HG03060 (cell line): ENCODE data around the gene CD38.
"Not testable (repeated sequence)": the region's sequence is repeated elsewhere in the genome, so short reads cannot be mapped to it uniquely, and the experiment has no call there.

Experiments
- ATAC-seq: cut with Tn5 transposase; IDR thresholded peaks from one replicate; pipeline ENCODE4 v1.9.1; 2021; ENCODE audit warnings: low read depth, moderate number of reproducible peaks; ENCODE audit not compliant: unreplicated experiment

CD38 gene

DNA sequence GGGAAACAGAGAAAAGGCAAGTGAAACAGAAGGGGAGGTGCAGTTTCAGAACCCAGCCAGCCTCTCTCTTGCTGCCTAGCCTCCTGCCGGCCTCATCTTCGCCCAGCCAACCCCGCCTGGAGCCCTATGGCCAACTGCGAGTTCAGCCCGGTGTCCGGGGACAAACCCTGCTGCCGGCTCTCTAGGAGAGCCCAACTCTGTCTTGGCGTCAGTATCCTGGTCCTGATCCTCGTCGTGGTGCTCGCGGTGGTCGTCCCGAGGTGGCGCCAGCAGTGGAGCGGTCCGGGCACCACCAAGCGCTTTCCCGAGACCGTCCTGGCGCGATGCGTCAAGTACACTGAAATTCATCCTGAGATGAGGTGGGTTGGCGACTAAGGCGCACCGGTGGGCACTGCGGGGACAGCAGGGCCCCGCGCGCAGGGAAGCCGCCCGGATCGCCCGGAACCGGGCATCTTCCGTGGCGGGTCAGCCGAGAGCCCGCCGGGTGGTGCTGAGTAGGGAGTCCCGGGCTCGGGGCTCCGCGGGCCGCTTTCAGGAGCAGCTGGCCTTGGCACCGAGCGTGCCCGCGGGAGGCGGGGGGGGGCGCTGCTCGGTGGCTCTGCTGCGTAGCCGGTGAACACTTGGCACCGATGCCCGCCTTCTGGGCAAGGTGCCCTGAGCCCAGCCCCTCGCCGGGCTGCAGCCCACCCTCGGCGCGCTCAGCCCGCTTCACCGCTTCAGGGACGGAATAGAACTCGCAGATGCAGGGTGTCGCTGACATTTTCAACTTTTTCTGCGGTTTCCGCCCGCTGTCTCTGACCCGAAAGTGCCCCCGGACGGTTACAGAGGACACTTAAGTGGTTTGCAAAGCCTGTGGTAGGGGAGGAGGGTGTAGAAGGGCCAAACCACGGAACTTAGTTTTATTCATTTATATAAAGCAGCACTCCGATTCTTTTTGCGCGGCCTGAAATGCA is at the start of gene CD38:
CD38 (plus strand) TSS at position 40 of the 953 bp plus-strand sequence; CDS start at position 127, 87 bp downstream.
- ATAC-seq: peak; percentile 41

DNA sequence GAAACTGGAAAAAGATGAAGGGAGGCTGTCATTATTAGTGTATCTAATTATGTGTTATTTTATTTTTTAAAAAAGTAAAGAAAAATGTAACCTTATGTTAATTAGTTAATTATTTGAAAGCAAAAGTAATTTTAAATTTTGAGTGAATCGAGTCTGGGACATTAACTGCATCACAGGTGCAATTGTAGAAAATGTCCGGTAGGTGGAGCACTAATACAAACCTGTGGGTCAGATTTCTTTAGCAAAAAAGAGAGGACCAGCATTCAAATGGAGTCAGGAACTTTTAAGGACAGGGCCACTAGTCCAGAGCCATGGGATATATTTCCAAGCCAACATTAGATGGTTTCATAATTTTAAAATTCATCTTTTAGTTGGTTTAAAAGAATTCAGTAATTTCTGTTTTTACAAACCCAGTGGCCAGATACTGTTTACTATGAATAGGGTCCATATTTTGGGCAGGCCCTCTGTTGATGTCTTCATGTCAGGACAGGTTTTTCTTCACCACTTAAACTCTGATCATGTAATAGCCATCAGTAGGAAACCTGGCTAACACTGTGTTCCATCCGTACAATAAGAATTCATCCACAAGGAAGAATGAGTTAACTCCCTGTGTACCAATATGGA is 48.1 kb upstream of the CD38 start:
- ATAC-seq: no peak

DNA sequence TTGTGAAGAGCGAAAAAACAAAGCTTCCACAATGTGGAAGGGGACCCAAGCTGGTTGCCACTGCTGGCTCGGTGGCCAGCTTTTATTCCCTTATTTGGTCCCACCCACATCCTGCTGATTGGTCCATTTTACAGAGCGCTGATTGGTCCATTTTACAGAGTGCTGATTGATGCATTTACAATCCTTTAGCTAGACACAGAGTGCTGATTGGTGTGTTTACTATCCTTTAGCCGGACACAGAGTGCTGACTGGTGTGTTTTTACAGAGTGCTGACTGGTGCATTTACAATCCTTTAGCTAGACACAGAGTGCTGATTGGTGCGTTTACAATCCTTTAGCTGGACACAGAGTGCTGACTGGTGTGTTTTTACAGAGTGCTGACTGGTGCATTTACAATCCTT is 45.1 kb upstream of the CD38 start:
- ATAC-seq: not testable (repeated sequence)

GRCh38 chr4:15735536-15735935 is 42.6 kb upstream of the CD38 start:
- ATAC-seq: no peak

DNA sequence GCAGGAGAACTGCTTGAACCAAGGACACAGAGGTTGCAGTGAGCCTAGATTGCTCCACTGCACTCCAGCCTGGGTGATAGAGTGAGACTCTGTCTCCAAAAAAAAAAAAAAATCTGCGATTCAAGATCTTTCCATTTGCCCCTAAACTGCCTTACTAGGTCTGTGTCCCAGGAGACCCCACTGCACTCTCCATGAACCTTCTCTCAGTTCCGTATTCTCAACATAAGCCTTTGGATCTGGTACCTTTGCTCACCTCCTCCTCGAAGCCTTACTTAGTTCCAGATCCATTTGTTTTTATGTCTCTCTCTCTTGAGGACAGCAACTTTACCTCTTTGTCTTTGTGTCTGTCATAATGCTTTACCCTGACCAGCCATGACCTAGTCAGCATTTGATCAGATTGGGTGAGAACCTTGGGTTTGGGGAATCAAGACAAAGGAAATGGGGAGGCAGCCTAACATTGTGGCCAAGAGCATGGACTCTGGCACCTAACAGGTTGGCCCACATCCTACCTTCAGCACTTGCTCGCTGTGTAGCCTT is 41.5 kb upstream of the CD38 start:
- ATAC-seq: no peak

DNA sequence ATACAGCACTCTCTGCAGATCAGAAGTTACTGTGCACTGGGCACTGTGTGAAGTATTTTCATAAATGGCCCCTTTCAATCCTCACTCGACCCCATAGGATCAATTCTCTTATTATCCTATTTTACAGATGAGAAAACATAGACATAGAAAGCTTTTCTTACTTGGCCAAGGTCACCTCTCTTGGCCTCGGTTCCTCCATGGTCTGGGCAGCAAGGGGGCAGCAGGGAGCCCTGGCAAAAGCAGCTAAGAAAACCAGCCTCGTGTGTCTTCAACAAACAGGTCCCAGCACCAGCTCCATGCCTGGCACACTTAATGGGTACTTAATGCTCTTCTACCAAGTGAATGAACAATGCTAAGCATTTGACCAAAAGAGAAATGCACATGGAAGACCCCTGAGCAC is 40.9 kb upstream of the CD38 start:
- no peak for ATAC-seq

DNA sequence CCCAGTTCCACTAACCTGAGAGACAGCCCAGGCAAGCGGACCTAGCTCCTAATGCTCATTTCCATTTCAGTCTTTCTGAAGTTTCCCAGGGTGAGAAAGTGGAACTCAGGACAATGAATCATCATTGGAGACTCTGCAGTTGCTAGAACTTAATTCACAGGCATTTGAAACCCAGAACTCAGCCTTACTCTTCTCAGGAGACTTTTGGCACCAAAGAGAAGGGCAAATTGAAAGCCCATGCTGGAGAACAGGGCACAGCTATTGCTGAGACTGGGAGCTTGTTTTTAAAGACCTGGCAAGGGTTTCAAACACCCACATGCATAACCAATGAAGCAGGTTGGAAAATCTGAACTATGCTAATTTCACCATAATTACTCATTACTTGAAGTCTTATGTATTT is 39.3 kb upstream of the CD38 start:
- ATAC-seq: no peak

DNA sequence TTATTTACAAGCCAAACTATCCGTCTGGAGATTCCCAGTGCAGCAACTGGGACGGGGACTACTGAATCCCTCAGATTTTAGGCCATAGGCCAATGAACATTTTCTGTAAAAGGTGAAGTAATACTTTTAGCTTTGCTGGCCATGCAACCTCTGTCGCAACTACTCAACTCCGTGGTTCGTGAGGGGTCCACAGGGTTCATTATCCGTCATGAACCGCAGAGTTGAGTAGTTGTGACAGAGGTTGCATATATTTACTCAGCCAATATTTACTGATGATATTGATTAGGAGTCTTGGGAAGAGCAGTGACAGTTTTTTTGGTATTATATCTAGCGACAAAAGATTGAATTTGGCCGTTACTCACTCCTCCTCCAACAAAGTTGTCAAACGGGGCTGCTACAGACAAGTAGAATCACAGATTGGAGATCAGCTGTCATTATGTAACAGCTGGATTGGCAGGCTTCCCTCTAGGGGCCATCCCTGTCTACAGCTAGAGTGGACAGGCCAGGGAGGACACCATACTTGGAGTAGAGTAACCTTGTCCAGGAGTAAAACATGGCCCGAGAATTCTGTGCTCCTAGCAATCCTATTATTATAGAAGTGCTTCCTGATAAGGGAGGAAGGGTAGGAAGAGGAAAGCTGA is 37.2 kb upstream of the CD38 start:
- ATAC-seq: no peak

DNA sequence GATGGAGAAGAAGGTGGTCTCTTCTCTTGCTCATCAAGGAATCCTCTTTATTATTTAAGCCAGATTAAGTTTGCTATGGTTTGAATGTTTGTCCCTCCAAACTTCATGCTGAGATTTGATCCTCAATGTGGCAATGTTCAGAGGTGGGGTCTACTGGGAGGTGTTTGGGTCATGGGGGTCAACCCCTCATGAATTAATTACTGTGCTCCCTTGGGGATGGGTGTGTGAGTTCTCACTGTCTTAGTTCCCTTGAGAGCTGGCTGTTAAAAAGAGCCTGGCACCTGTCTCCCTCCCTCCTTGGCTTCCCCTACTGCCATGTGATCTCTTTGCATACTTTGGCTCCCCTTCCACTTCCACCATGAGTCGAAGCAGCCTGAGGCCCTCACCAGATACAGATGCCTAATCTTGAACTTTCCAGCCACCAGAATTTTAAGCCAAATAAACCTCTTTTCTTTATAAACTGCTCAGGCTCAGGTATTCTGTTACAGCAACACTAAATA is 36.0 kb upstream of the CD38 start:
- no peak for ATAC-seq

DNA sequence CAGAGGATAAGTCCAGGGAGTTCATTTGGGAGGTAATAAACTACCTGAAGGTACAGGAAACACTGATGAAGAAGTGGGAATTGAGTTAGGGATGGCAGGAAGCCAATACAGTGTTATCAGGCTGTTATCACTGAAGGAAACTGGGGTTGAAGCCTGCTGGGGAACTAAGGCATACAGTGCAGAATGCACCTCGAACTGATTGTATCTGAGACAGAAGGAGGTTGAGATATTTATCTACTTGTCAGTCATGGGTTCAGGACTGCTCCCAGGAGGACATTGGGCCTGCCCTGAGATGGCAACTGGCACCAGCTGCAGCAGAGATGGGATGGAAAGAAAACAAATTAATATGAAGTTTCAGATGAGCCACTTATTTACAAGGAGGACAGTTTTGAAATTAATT is 35.5 kb upstream of the CD38 start:
- ATAC-seq: no peak

GRCh38 chr4:15744016-15744545 is 34.0 kb upstream of the CD38 start:
- ATAC-seq: no peak

DNA sequence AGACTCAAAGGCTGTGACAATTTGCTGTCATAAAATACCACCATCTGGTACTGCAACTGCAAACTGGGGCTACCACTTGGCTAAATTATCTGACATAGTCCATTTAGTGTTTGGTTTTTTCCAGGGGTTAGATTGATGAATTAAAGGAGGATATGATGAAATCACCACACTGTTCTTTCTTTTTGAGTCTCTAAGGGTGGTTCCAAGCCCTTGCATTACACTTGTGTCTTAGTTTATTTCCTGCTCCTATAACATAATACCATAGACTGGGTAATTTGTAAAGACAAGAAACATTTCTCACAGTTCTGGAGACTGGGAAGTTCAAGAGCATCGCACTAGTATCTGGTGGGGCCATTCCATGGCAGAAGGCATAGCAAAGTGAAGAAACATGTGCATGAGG is 32.0 kb upstream of the CD38 start:
- no peak for ATAC-seq

DNA sequence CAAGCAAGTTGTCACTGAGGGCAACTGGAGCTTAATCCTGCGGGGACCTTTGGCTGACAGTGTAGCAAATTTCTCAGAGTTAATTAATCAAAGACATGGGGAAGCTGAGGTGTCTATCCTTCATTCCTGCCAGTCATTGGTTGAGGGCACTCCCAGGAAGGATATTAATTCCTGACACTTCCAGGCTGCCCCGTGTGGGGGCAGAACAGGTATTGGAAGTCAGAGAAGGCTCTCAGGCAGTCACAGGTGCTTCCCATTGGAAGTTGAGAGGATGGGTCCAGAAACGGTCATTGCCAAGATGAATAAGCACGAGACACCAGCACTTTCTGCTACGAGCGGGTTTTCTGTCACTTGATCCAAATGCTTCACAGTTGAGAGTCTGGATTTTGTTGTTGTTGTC is 29.1 kb upstream of the CD38 start:
- no peak for ATAC-seq

DNA sequence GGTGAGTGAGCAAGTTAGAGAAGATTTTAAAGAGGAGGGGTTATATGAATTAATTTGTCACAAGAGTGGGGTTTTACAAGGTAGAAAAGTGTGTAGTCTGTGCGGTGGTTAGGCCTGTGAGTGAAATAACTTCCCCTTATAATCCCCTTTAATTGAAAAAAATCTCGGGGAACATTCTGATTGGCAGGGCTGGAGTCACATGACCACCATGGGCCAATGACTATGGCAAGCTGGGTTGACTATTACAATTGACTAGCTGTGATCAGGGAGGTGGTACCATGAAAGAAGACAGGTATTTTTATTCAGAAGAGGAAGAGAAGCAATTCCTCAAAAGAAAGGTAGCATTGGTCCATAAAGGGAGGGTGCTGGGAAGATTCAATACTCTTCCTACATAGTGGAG is 27.0 kb upstream of the CD38 start:
- ATAC-seq: no peak

DNA sequence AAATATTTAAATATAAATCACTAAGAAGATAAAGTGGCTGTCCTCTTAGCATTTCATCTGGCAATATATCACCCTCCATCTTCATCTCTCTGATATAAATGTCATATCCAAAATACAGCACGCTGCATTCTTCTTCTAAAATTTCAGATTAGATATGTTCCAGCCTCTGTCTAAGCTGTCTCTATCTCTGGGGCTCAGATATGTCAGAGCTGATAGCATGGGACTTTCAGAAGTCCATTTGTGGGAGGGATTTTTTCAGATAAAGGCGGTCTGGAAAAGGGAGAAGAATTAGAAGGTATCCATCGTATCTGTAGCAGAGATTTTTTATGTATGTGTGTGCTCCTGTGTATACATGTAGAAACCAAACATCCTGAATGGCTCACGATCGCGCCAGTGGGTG is 25.0 kb upstream of the CD38 start:
- ATAC-seq: no peak

GRCh38 chr4:15753786-15754185 is 24.3 kb upstream of the CD38 start:
- no peak for ATAC-seq

DNA sequence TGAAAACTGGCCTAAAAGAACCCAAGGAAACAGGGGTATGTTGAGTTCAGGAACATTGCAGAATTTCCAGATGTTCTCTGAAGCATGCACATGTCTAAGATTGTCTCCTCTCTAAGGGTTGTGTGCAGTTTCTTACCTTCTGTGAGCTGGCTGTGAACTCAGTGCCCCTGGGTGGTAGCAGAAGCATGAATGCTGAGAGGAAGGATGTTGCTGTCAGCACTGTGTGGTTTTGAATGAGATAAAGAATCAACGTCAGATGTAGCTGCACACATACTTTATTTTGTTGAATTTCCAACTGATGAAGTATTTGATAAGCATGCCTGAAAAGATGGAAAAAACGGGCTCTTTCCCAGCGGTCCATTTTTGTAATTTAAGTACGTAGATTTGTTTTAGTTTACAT is 23.8 kb upstream of the CD38 start:
- ATAC-seq: no peak

DNA sequence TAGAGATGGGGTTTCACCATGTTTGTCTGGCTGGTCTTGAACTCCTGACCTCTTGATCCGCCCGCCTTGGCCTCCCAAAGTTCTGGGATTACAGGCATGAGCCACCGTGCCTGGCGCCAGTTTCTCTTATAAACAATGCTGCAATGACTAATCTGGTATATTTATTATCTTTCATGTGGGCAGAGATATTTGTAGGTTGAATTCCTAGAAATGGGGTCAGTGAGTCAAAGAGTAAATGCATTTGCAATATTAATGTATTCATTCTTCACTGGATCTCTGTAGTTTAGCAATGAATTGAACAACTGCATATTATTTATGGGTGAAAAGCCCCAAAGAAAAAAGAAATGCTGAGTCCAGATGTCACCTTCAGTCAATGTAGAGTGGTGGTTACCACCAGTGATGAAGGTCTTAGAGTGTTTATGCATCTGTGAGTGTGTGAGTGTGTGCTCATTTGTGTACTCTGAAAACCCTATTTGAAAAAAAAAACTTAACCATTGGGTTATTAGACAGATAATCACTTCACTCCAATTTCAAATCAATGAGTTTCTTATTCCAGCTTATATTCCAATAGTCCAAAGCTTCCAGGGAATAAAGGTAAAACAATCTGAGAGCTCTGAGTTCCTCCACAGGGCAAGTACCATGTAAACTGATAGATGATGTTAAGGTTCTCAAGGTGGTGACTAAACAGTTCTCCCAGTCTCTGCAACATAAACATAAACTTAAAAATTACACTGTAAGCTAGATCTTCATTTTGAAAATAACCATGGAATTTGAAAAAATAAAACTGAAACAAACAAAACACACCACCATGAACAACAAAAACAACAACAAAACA is 22.6 kb upstream of the CD38 start:
- no peak for ATAC-seq

GRCh38 chr4:15756361-15756861 is 21.7 kb upstream of the CD38 start:
- ATAC-seq: peak; percentile 87

DNA sequence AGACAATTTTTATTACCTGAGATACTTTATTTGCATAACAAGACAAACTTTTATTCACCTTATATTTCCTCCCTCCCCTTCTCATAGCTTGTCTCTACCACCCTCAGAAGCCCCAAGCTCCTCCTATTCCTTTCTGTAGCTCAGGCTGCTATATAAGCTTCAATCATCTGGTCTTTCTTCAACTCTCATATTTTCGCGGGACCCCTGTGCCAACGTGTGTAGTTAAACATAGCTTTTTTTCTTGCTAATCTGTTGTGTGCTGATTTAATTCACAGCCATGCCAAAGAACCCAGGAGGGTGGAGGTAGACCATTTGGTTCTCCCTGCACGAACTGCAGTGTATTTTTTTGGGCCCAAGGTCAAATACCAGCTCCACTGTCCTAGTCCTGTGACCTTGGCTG is 21.1 kb upstream of the CD38 start:
- ATAC-seq: no peak
